OCI-LY1 (cell line): Measurements from ENCODE around the gene PTPRT.

ENCODE experiments used
- H2AFZ ChIP-seq: fragments of 200-600 bp; sonication (generic), shearing (Covaris generic); 2 replicates; pipeline ENCODE4 v1.6.0; 2014; ENCODE audit warnings: antibody characterized with exemption, mild to moderate bottlenecking, low read length
- H3F3A ChIP-seq: fragments of 200-600 bp; sonication (generic), shearing (Covaris generic); 2 replicates; pipeline ENCODE4 v1.6.0; 2014; ENCODE audit warnings: mild to moderate bottlenecking, antibody characterized with exemption, low read length, moderate library complexity; ENCODE audit not compliant: insufficient read depth
- H3K27ac ChIP-seq: fragments of 200-600 bp; sonication (generic); 2 replicates; pipeline ENCODE4 v1.5.1; 2014; ENCODE audit warnings: low read length, mixed run types, mild to moderate bottlenecking, low read depth; ENCODE audit not compliant: poor library complexity, severe bottlenecking
- H3K27me3 ChIP-seq: fragments of 200-600 bp; sonication (generic); 2 replicates; pipeline ENCODE4 v1.6.0; 2014; ENCODE audit warnings: antibody characterized with exemption, mild to moderate bottlenecking, low read length, moderate library complexity; ENCODE audit not compliant: insufficient read depth
- H3K36me3 ChIP-seq: fragments of 200-600 bp; sonication (generic); 2 replicates; pipeline ENCODE4 v1.6.1; 2014; ENCODE audit warnings: mild to moderate bottlenecking, antibody characterized with exemption, low read length, moderate library complexity, mixed read lengths; ENCODE audit not compliant: insufficient read depth
- H3K4me1 ChIP-seq: fragments of 200-600 bp; sonication (generic); 2 replicates; pipeline ENCODE4 v1.5.1; 2014; ENCODE audit warnings: mild to moderate bottlenecking, low read length, moderate library complexity; ENCODE audit not compliant: insufficient read depth, severe bottlenecking
- H3K4me2 ChIP-seq: fragments of 200-600 bp; sonication (generic), shearing (Covaris generic); 2 replicates; pipeline ENCODE4 v1.6.1; 2014; ENCODE audit warnings: low read length
- H3K4me3 ChIP-seq: fragments of 200-600 bp; sonication (generic); 2 replicates; pipeline ENCODE4 v1.5.1; 2014; ENCODE audit warnings: low read length, low read depth, mild to moderate bottlenecking, mixed read lengths; ENCODE audit not compliant: poor library complexity, severe bottlenecking
- H3K79me2 ChIP-seq: fragments of 200-600 bp; shearing (Covaris generic); 2 replicates; pipeline ENCODE4 v1.6.1; 2016; ENCODE audit warnings: mixed run types, low read length, mixed read lengths; ENCODE audit not compliant: insufficient read depth
- H3K9ac ChIP-seq: fragments of 200-600 bp; sonication (generic), shearing (Covaris generic); 2 replicates; pipeline ENCODE4 v1.6.1; 2014; ENCODE audit warnings: mild to moderate bottlenecking, low read length, mixed read lengths
- H3K9me2 ChIP-seq: fragments of 200-600 bp; sonication (generic), shearing (Covaris generic); 2 replicates; pipeline ENCODE4 v1.6.1; 2014; ENCODE audit warnings: low read depth, mild to moderate bottlenecking, low read length, mixed read lengths
- H3K9me3 ChIP-seq: fragments of 200-600 bp; shearing (Covaris generic); 2 replicates; pipeline ENCODE4 v1.6.1; 2014; ENCODE audit warnings: low read length, mixed read lengths
- H4K20me1 ChIP-seq: fragments of 200-600 bp; sonication (generic), shearing (Covaris generic); 2 replicates; pipeline ENCODE4 v1.6.0; 2016; ENCODE audit warnings: mild to moderate bottlenecking, low read length; ENCODE audit not compliant: insufficient read depth
- EZH2 ChIP-seq: fragments of 200-600 bp; sonication (generic), shearing (Covaris generic); IDR thresholded peaks from 2 replicates; pipeline ENCODE4 v1.8.0; 2017; ENCODE audit warnings: borderline replicate concordance, mixed run types, mild to moderate bottlenecking, antibody characterized with exemption, low read length, moderate library complexity, mixed read lengths
- TF ChIP-seq, protein P1 (sequence below): fragments of 200-600 bp; sonication (generic), shearing (Covaris generic); IDR thresholded peaks from 2 replicates; pipeline ENCODE4 v1.5.1; 2017; ENCODE audit warnings: mild to moderate bottlenecking, antibody characterized with exemption, low read length, moderate library complexity, mixed read lengths

The PTPRT gene

GRCh38 chr20:42258564-42259302, 931.0 kb downstream of the PTPRT start:
- Histone ChIP-seq H3K9me3 (no peaks in the 10 kb centered on the region), H3F3A (no peaks in the 10 kb centered on the region), H3K4me3 (no peak overlapping the region), H3K79me2 (no peaks in the 10 kb centered on the region), H4K20me1 (no peaks in the 10 kb centered on the region), H3K9me2 (no peaks in the 10 kb centered on the region), H3K36me3 (no peaks in the 10 kb centered on the region), H3K4me2 (no peak overlapping the region), H3K27ac (no peak overlapping the region), H3K9ac (no peak overlapping the region), H3K27me3 (no peaks in the 10 kb centered on the region), H2AFZ (no peak overlapping the region), H3K4me1 (no peaks in the 10 kb centered on the region)
- TF ChIP-seq, protein P1, sequence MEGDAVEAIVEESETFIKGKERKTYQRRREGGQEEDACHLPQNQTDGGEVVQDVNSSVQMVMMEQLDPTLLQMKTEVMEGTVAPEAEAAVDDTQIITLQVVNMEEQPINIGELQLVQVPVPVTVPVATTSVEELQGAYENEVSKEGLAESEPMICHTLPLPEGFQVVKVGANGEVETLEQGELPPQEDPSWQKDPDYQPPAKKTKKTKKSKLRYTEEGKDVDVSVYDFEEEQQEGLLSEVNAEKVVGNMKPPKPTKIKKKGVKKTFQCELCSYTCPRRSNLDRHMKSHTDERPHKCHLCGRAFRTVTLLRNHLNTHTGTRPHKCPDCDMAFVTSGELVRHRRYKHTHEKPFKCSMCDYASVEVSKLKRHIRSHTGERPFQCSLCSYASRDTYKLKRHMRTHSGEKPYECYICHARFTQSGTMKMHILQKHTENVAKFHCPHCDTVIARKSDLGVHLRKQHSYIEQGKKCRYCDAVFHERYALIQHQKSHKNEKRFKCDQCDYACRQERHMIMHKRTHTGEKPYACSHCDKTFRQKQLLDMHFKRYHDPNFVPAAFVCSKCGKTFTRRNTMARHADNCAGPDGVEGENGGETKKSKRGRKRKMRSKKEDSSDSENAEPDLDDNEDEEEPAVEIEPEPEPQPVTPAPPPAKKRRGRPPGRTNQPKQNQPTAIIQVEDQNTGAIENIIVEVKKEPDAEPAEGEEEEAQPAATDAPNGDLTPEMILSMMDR: no peak
- TF ChIP-seq EZH2: no peak

- Histone ChIP-seq H3K9me2 (no peaks in the 10 kb centered on the region), H2AFZ (no peak overlapping the region), H3K27me3 (no peaks in the 10 kb centered on the region), H3K4me1 (no peaks in the 10 kb centered on the region), H3K9ac (no peak overlapping the region), H3K4me2 (no peak overlapping the region), H3K79me2 (no peaks in the 10 kb centered on the region), H3K4me3 (no peak overlapping the region), H4K20me1 (no peaks in the 10 kb centered on the region), H3F3A (no peaks in the 10 kb centered on the region), H3K9me3 (no peaks in the 10 kb centered on the region), H3K36me3 (no peaks in the 10 kb centered on the region), H3K27ac (no peak overlapping the region)
- TF ChIP-seq, protein P1: no peak
- TF ChIP-seq EZH2: no peak
These were observed 933.9 kb downstream of the PTPRT start for GRCh38 chr20:42255821-42256220.

DNA sequence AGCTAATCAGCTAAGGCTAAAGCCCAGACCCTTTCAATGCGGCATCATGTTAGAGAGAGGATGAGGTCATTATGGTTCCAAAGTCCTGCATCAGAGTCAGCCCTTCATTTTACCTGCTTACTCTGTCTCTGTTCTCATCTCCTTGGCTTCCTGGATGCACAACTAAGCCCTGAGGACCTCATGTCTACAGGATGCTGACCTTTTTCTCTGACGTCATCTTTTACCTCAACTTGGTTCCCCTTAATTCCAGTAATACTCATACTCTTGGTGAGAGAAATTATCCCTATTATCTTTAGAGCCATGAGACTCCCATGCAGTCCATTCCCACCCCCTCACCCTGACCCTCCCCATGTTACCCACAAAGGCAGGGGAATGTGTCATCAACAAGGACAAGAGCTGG, 935.0 kb downstream of the PTPRT start:
- Histone ChIP-seq H3K9me3 (no peaks in the 10 kb centered on the region), H4K20me1 (no peaks in the 10 kb centered on the region), H3K9ac (no peak overlapping the region), H3K9me2 (no peaks in the 10 kb centered on the region), H2AFZ (no peak overlapping the region), H3F3A (no peaks in the 10 kb centered on the region), H3K36me3 (no peaks in the 10 kb centered on the region), H3K27ac (no peak overlapping the region), H3K79me2 (no peaks in the 10 kb centered on the region), H3K27me3 (no peaks in the 10 kb centered on the region), H3K4me3 (no peak overlapping the region), H3K4me2 (no peak overlapping the region), H3K4me1 (no peaks in the 10 kb centered on the region)
- TF ChIP-seq, protein P1: no peak
